Stimulated activated CD4-positive, alpha-beta T cell treated with anti-CD3 and anti-CD28 coated beads, Interleukin-1b, Interleukin-23, amount 100 ng/mL, for 24 hours (primary cell): ENCODE data around the gene DNM3.

Source experiments
- DNase-seq, 4 experiments: peaks; one replicate each; pipeline ENCODE4 v3.0.0-alpha.2; 2020; ENCODE audit warnings: low read depth in 4 of 4, low spot score in 1 of 4

The DNM3 gene

DNA sequence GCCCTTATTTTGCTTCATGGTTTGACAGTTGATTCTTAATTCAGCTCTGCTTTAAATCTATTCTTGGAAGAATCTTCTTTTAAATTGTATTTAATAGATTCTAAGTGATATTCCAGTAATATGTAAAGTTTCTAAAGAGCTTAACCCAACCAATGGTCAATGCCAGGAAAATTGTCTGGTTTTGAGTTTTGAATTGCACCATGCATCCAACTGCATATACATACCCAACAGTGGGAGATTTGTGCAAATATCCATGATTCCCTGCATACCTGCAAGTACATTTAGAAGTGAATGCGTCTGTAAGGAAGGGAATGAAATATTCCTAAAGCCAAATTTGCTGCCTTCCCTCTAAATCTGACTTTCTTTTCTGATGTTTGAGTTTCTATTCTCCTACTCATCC is 543.4 kb downstream of the DNM3 start:
- DNase-seq = no peak

DNA sequence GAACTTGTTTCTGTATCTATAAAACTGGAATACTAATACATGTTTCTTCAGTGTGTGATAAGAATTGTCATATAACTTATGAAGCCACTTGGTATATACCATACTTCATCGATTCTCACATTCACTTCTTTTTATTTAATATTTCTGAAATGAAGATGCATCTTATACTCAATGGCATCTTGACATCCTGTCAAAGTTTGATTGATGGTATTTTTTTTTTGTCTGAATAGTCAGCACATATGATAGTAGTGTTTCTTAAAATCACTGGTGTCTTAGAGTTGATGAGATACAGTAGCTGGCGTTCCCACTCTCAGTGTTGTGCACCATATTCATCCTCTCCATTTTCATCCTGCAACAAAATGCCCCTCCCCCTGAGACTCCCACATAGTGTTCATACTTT is 544.7 kb downstream of the DNM3 start:
- DNase-seq = no peak

DNA sequence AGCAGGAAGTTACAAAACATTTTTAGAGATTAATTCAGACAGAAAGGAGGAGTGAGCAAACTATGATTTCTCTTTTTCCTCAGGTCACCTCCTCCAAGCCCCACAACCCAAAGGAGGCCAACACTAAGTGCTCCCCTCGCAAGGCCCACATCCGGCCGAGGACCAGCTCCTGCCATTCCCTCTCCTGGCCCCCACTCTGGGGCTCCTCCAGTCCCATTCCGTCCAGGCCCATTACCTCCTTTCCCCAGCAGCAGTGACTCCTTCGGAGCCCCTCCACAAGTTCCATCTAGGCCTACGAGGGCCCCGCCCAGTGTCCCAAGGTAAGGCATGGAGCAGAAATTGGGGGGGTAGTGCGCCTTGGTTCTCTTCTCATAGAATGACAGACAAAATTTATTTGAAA is 547.2 kb downstream of the DNM3 start:
- DNase-seq = no peak

DNA sequence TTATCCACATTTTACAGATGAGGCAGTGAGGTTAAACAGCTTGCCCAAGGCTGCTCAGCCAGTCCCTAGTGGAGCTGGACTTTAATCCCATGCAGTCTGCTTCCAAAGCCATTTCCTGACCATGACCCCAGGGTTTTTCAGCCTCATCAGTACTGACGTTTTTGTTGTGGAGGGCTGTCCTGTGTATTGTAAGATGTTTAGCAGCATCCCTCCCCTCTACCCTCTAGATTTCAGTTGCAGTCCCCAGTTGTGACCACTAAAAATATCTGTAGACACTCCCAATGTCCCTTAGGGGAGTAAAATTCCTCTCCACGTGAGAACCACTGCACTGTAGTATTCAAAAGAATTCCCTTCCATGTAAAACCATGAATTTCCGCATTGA is 549.0 kb downstream of the DNM3 start:
- no peak for DNase-seq

DNA sequence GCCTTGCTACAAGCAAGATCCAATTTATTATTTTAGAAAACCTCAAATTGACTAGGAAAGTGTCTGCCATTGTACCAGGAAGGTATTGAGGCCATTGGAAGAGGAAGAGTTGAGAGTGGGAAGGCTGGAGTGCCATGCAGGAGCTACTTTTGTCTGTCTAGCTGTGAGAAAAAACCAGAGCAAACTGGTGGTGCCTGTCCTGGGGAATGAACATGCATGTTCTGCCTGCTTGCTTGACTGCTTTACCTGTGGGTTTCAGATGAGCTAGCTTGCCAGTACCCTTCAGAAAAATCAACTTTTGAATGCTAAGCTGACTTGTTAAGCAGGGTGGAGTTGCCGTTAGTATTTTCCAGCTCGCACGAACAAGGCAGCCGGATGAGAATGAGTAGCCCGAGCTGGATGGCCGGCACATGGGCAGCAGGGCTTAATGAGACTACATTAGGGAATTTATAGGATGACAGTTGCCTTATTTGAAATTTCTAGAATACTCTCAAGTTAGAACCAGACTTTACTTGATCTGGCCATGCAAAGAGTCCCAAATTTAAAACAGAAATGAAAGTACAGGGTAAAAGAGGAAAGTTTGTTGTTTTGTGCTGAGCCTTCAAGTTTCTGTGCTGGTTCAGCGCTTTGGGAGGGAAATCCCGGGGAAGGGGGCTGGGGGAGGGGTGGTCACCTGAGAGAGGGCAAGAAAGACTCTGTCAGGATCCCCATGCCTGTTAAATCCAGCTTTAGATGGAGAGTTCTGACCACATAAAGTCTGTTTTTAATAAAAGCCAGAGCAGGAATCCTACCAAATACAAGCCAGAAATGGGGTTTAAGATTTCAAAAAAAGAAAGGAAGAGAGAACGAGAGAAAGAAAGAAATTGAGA is 549.6 kb downstream of the DNM3 start:
- no peak for DNase-seq

DNA sequence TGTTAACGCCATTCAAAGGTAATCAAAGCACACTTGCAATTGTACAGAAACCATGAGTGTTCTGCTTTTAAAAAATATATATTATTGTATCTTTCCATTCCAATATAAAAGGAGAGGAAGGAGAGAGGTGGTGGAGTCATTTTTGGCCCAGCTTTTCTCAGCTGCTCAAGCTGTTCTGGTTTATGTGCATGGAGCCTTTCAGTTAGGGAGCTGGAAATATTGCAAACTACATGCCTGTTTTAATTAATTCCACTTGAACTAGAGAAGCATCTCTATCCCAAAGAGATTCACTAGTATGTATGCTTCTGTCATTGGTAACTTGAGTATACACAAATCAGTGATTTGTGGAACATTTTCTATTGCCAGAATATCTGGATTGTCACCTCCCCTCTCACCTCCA is 550.7 kb downstream of the DNM3 start:
- no peak for DNase-seq

DNA sequence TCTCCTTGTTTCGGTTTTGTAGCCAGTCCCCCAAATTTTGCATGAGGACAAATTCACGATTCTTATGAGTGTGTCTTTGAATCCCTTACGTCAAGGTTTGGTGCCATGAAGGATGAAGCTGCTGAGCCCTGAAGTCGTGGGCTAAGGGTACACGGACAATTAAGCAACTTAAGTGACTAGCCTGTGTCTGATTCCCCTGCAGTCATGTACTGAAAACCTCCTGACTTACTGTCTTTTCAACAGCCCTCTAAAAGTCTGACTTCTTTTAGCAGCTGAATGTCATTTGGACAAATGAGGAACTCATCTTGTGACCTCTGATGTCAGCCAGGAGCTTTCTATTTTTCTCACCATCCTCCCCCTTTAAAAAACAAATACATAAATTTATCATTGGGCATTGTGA is 552.1 kb downstream of the DNM3 start:
- DNase-seq = no peak

DNA sequence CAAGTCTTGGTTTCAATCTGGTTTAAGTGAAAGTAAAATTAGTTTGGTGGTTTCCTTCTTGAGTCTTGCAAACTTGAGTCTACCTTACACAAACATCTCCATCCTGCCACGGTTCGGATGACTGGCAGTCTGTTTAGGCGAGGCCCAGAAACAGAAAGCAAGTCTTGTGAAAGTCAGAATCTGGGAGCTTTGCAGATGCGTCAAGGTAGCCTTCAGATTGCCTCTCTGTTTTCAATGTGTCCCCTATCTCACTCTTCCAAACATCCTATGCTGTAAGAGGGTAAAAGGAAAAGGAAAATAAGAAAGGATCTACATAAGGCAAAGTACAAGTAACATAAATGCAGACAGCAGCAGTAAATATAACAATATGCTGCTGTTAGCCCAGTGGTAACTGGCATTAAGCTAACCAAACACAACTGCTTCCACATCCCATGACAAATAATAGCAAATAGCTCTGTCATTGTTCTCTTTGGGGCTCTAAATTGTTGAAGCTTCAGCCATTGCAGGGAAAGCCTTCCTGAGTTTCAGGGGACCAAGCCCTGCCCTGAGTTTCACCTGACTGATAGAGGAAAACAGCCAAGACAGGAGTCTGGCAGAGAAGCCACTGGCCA is 552.9 kb downstream of the DNM3 start:
- peak in 3 of 4 experiments; percentile 25 to 50 (median 45) for DNase-seq

DNA sequence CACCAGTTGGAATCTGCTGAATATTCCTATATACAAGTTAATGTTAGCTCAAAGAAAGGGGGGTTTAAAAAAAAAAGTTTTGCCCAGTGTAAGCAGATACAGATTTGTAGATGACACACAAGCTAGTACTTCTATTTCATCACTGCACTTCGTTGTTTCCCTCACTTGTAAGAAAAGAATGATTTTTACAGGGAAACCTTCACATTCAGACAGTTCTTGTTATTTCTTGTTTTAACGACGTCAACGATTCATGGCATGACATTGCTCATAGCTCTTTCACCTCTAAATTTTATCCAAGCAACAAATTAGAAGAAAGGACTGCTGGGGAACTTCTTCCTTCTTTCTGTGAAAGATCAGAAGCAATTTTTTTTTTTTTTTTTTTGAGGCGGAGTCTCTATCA is 553.5 kb downstream of the DNM3 start:
- DNase-seq = no peak

DNA sequence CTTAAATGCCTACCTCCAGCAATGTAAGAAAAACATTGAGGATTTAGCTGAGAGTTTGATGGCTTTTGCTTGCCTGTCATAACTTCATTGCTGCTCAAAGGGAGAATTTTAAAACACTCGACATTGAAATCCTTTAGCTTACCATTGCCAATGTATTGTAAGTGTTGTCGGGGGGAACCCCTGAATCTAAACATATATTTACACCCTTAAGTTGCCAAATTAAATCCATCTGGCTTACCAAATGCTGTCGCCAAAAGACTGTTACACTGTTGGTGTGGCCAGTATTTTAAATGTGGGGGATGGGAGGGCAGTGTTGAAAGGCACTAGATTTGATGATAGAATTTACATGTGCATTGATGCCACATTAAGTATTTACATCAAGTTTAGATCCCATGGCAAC is 554.3 kb downstream of the DNM3 start:
- no peak for DNase-seq

DNA sequence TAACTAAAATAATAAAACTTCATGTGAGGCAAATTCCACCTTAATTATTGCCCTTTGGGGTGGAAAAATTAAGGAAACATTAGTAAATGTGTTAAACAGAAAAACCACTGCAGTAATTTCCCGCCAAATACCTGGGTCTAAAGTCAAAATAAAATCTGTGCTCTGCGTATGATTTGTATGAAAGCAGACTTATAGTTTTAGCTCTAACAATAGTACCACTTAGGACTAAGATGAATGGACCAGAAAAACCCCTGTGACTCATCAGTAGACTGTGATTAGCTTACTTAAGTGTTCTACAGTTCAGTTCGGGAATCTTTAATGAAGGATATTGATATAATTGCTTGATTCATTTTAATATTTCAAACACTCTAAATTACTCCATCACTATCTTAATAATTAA is 555.9 kb downstream of the DNM3 start:
- no peak for DNase-seq

DNA sequence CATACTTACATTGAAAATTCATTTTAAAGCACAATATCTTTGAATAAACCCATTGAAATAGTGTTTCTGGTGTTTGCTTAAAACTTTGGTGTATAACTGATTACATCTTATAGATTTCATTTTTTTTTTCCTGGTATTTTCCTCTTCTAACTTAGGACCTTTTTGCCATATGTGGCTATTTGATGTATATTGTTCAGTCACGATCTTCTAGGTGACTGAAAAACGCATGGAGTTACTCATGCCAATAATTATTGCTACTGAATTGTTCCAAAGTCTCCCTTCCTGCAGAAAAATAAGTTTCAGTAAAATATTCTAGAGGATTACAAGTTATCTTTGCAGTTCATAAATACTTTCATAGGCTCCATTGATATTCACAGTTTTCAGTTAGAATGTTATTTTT is 556.3 kb downstream of the DNM3 start:
- DNase-seq = no peak

DNA sequence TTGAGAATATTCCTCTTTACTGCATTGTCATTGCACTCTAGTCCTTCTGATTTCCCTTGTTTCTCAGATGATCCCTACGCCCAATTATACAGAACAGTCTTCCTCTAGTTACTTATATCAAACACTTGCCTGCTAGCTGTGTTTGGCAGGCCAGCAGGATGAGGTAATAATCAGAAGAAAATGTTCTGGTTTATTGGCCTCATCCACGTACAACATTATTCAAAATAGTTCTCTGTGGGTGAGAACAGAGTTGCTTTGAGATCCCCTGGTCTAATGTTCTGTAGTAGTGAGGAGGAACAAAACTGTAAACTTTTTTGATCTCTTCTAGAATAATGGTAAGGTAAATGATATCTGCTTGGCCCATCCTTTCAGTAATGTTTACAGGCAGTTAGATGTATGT is 556.9 kb downstream of the DNM3 start:
- no peak for DNase-seq

DNA sequence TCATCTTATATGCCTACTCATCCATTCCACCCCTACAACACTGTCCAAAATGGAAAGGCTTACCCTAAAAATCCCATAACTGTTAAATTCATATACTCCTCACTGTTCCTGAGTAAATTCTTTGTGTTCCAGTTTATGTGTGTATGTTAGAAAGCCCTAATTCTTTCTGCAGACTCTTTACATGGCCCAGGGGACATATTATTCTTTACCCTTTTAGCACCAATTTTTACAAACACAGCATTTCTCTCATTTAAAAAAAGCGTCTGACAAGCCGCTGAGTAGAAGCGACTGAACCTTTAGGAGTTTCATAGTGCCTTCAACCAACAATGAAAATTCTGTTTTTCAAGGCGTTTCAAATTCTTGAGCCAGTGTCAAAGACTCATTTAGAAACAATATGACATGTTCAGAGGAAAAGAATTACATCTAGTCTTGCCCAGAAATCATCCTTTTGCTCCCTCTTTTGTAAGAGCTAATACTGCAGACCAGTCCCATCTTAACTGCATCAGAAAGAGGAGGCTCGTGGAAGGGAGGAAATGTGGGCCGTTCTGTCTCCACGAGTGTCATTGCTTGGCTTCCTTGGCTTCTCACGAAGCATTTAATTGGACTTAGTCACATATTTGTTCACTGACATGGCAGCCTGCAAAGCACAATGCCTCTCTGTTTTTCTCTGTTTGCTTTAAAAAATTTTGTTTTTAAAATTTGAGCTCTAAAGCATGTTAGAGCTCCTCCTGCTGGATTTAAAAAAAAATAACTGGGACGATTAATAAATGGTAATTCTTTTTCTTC is 557.9 kb downstream of the DNM3 start:
- no peak for DNase-seq

DNA sequence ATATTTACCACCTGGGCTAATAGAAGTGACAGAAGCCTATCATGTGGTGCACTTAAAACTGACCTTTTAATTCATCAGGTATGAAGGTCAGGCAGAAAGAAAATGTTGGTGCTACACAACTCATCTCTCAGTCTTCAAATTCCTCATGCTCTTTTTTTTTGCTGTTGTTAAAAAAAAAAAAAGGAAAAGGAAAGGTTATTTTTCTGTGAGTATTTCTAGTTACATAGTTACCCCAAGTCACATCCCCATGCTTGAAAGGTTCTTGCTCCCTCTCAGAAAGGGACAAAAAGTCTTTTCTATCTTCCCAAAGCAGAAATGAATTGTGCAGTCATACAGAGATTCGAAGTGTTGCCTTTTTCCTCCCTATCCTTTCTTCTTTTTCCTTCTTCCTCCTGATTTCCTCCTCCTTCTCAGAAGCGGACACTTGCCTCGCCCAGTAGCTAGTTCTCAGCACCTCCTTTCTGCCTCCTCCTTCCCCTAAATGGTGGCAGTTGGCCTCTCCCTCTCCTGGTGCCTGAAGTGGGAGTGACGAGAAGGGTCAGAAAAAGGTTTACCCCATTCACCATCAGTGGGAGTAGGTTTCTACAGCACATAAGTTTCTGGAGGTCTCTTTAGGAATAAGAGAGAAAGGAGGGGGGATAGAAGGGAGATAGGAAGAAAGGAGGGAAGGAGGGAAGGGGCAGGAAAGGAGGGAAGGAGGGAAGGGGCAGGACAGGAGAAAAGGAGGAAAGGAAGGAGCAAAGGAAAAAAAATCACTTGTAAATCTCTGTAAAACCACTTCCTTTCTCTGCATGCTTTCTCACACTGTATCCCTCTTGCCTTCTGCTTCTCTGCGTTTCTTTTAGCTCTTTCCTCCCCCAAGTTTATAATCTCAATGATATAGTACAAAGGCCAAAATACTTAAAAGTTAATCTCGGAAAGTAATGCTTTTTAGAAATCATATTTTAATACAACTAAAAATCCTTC is 558.7 kb downstream of the DNM3 start:
- no peak for DNase-seq

DNA sequence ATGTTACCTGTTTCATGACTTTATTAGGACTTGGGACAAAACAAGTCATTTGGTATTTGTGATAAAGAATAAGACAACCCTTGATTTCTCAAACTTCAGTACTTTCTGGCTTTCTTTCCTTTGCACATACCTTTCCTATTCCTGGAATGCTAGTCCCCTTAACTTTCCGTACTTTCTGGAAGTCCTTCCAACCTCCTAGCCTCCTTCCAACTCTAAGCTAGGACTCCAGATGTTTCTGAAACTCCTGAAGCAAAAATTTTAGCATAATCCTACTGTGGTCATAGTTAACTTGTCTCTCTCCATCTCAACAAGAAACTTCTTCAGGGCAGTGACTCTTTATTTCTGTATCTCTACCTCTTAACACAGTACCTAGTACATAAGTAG is 559.4 kb downstream of the DNM3 start:
- DNase-seq = no peak

DNA sequence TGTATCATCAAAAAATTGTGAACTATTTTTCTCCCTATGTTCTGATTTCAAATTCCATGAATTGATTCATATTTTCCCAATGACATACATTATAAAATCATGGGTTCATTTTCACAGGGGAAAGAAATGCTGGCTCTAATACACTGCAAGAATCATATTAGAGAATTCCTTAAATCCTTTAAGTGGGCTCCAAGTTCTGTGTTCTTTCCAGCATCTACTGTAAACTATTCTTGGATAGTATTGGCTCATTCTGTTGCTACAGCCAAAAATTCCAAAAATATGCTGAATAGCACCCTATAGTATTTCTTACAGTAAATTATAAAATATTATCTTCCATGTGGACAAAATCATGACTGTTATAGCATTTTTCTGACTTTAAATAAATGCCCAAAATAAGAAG is 560.2 kb downstream of the DNM3 start:
- DNase-seq = no peak

DNA sequence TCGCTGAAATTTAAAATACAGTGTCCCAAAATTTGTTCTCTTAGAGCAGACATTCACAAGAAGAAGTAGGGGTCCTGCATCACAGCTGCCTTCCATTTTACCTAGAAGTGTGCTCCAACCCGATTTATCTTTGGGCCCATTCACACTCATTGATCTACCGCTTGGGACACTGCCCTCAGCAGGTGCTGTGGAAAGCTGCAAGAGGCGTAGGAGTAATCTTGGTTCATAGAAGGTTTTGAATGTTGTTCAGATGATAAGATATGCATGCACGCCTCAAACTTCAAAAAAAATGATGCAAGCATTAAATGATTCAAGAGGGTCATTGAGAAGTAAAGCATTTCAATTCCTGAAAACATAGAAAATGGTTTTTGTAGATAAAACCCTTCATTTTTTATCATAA is 560.6 kb downstream of the DNM3 start:
- DNase-seq = no peak

DNA sequence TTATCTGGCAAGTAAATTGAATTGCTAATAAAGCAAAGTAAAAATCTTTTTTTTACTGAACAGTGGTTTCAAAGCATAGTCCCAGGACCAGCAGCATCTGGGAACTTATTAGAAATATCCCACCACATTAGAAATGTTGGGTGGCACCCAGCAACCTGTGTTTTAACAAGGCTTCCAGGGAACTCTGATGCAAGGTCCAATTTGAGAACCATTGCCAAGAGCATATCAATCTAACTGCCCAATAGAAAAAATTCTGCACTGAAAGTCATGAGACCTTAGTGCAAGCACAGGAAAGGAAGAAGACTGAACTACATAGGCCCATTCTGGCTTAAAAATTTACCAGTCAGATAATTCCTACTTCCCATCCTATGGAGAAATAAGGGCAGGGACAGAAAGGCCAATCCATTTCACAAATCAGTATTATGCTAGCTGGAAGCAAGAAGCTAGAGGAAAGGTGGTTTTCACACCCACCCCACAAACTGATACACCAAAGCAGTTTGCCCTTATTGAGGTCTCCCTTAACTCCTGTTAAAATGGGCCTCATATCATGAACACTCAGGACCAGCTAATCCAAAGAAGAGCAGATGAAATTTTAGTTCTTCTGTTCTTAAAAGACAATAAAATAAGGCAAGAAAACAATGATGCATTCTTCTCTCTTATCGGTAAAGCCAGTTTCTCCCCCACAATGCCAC is 561.7 kb downstream of the DNM3 start:
- no peak for DNase-seq

DNA sequence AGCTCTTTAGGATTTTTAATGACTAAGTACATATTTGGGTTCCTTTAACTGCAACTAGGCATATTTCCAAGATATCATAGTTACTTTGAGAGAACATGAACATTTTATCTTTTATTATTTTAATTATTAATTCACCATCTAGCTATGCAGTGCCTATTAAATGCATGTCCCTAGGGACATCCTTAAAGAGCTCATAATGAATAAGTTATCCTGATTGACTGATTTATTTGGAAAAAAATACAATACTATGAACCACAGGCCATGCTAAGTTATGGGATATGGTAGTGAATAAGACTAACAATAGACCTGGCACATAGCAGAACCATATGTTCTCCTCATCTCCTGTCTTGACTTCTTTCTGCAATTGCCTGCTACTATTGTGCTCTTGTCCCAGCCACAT is 562.8 kb downstream of the DNM3 start:
- DNase-seq = no peak
